K562 (cell line): ENCODE results near the gene SIRT4. TPM values are rescaled to one million over a fixed set of nuclear protein-coding genes. Genes with fewer than 3 reads are reported as not detected.

Experiments used
- BRF1 ChIP-seq: IDR thresholded peaks from 3 replicates; pipeline ENCODE4 v1.6.1; 2011; ENCODE audit warnings: borderline replicate concordance, mild to moderate bottlenecking; ENCODE audit not compliant: insufficient read length; ENCODE audit errors: extremely low read depth
- DLX4 ChIP-seq: fragments of 250-450 bp; sonication (Bioruptor Pico); IDR thresholded peaks from 2 replicates; pipeline ENCODE4 v1.6.1; 2021; ENCODE audit warnings: mild to moderate bottlenecking
- E2F6 ChIP-seq, 2 experiments: IDR thresholded peaks; 2 replicates each; pipeline ENCODE4 v1.6.1; 2011; ENCODE audit warnings: borderline replicate concordance in 1 of 2, control low read depth in 1 of 2, low read depth in 1 of 2, low read length in 1 of 2, mild to moderate bottlenecking in 1 of 2, mixed read lengths in 1 of 2, moderate library complexity in 1 of 2; ENCODE audit not compliant: insufficient read depth in 1 of 2, insufficient read length in 1 of 2, poor library complexity in 1 of 2, severe bottlenecking in 1 of 2; ENCODE audit errors: extremely low read depth in 1 of 2
- MED1 ChIP-seq: sonication (generic); formaldehyde crosslinking; IDR thresholded peaks from 2 replicates; pipeline ENCODE4 v1.8.1; 2023; ENCODE audit warnings: missing genetic modification reagents, borderline replicate concordance
- NFE2L1 ChIP-seq: fragments of 450-650 bp; IDR thresholded peaks from 2 replicates; pipeline ENCODE4 v1.6.1; 2016; ENCODE audit warnings: missing genetic modification characterization, low read depth, mild to moderate bottlenecking, missing compliant biosample characterization, moderate library complexity, borderline replicate concordance
- NRF1 ChIP-seq, 2 experiments: fragments of 450-650 bp; IDR thresholded peaks in 1 of 2; conservative IDR thresholded peaks in 1 of 2; 2 replicates each; pipeline ENCODE4 v1.6.1; 2014; ENCODE audit warnings: mild to moderate bottlenecking in 2 of 2
- PCBP2 ChIP-seq: fragments of 200-400 bp; formaldehyde crosslinking; IDR thresholded peaks from 2 replicates; pipeline ENCODE4 v1.6.1; 2018; ENCODE audit warnings: low read length, low read depth, mild to moderate bottlenecking, moderate library complexity; ENCODE audit not compliant: poor library complexity, severe bottlenecking
- POLR2AphosphoS2 ChIP-seq: IDR thresholded peaks from 2 replicates; pipeline ENCODE4 v1.6.1; 2012; ENCODE audit warnings: low read length, improper control_type of control experiment
- RB1 ChIP-seq: fragments of 450-650 bp; IDR thresholded peaks from 2 replicates; pipeline ENCODE4 v1.6.1; 2017; ENCODE audit warnings: low read depth, mild to moderate bottlenecking
- SMAD4 ChIP-seq: fragments of 250-450 bp; sonication (Bioruptor Pico); conservative IDR thresholded peaks from 2 replicates; pipeline ENCODE4 v1.8.0; 2021; ENCODE audit warnings: inconsistent platforms, mild to moderate bottlenecking, moderate library complexity
- TFE3 ChIP-seq: fragments of 450-650 bp; formaldehyde crosslinking; IDR thresholded peaks from 2 replicates; pipeline ENCODE4 v1.4.0; 2020; ENCODE audit warnings: mild to moderate bottlenecking, mixed read lengths
- ZNF140 ChIP-seq: fragments of 250-450 bp; sonication (Bioruptor Pico); IDR thresholded peaks from 2 replicates; pipeline ENCODE4 v1.8.0; 2021; ENCODE audit warnings: moderate library complexity, mild to moderate bottlenecking, inconsistent platforms
- ZNF143 ChIP-seq: sonication (generic); formaldehyde crosslinking; IDR thresholded peaks from 2 replicates; pipeline ENCODE4 v1.9.0; 2022; ENCODE audit warnings: mild to moderate bottlenecking, missing genetic modification reagents
- polyA plus RNA-seq, 8 experiments: library from polyadenylated mRNA; depleted of rRNA in 4 of 8; stranded (reverse) in 5 of 8; unstranded in 3 of 8; fragments of >200 nt; fragmentation: Nextera tagmentation in 2 of 8; fragmentation: Illumina TruSeq in 1 of 8; extraction: Ambion mirVana in 2 of 8; extraction: Trizol in 1 of 8; gene quantifications; 2 replicates each; pipeline versions ENCODE4 v1.2.1 to v1.2.3, GENCODE V29; 2011 to 2014; ENCODE audit warnings: inconsistent platforms in 1 of 8, missing spikeins in 1 of 8
- total RNA-seq, 7 experiments: library from RNA; depleted of rRNA in 6 of 7; stranded (reverse); fragments of >200 nt in 6 of 7; fragmentation: Illumina TruSeq in 2 of 7; extraction: Trizol in 2 of 7; gene quantifications; 2 replicates each; pipeline versions ENCODE4 v1.2.1 to v1.2.3, GENCODE V29; 2011 to 2021; ENCODE audit warnings: low replicate concordance in 1 of 7
- TF ChIP-seq, protein P1 (sequence below): fragments of 250-450 bp; sonication (Bioruptor Pico); IDR thresholded peaks from 2 replicates; pipeline ENCODE4 v1.5.0; 2020; ENCODE audit warnings: mild to moderate bottlenecking
- TF ChIP-seq, protein P2 (sequence below): fragments of 450-650 bp; IDR thresholded peaks from 2 replicates; pipeline ENCODE4 v1.6.1; 2017; ENCODE audit warnings: antibody characterized with exemption
- TF ChIP-seq, protein P3 (sequence below): fragments of 450-650 bp; IDR thresholded peaks from 2 replicates; pipeline ENCODE4 v1.6.1; 2016

Gene SIRT4
- total and polyA plus RNA-seq, 9 of the 15 experiments (the other 6 are each of a cell fraction or from before 2014, with no cell fraction given), result 0.86 to 5.2 (median 2.4) TPM

GRCh38 chr12:120292661-120293531 is 9.2 kb upstream of the SIRT4 start, which contains the start of gene RNU4-1 (continued):
- TF ChIP-seq RB1, result peak; percentile 63; the same call in 1 of the 2 replicates
- peak; percentile 75 to 79 for TF ChIP-seq NRF1 (conservative IDR thresholded peaks at IDR 0.05 in 1 of 2, IDR thresholded peaks at IDR 0.05 in 1 of 2)
- no peak for TF ChIP-seq BRF1
- TF ChIP-seq SMAD4 (CRISPR knock-in tag), result no peak
- no peak for TF ChIP-seq TFE3 (CRISPR knock-in tag)
- TF ChIP-seq DLX4 (CRISPR knock-in tag), result 0 out of 2 replicates have a peak, but pooled peaks have one; percentile 10
- peak in 1 of 2 experiments; percentile 12 for TF ChIP-seq E2F6 (IDR thresholded peaks at IDR 0.05; ENCODE audit: borderline replicate concordance in 1 of 2, extremely low read depth in 1 of 2, insufficient read depth in 1 of 2, insufficient read length in 1 of 2, low read depth in 1 of 2, low read length in 1 of 2, poor library complexity in 1 of 2, severe bottlenecking in 1 of 2)
- TF ChIP-seq, protein P1, sequence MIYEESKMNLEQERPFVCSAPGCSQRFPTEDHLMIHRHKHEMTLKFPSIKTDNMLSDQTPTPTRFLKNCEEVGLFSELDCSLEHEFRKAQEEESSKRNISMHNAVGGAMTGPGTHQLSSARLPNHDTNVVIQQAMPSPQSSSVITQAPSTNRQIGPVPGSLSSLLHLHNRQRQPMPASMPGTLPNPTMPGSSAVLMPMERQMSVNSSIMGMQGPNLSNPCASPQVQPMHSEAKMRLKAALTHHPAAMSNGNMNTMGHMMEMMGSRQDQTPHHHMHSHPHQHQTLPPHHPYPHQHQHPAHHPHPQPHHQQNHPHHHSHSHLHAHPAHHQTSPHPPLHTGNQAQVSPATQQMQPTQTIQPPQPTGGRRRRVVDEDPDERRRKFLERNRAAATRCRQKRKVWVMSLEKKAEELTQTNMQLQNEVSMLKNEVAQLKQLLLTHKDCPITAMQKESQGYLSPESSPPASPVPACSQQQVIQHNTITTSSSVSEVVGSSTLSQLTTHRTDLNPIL (CRISPR knock-in tag), result no peak
- TF ChIP-seq PCBP2, result peak; percentile 41
- peak; percentile 99 for TF ChIP-seq POLR2AphosphoS2
- no peak for TF ChIP-seq NFE2L1 (tag)
- no peak for TF ChIP-seq ZNF140 (CRISPR knock-in tag)
- TF ChIP-seq MED1 (CRISPR knock-in tag), result 0 out of 2 replicates have a peak, but pooled peaks have one; percentile 88
- TF ChIP-seq, protein P2, sequence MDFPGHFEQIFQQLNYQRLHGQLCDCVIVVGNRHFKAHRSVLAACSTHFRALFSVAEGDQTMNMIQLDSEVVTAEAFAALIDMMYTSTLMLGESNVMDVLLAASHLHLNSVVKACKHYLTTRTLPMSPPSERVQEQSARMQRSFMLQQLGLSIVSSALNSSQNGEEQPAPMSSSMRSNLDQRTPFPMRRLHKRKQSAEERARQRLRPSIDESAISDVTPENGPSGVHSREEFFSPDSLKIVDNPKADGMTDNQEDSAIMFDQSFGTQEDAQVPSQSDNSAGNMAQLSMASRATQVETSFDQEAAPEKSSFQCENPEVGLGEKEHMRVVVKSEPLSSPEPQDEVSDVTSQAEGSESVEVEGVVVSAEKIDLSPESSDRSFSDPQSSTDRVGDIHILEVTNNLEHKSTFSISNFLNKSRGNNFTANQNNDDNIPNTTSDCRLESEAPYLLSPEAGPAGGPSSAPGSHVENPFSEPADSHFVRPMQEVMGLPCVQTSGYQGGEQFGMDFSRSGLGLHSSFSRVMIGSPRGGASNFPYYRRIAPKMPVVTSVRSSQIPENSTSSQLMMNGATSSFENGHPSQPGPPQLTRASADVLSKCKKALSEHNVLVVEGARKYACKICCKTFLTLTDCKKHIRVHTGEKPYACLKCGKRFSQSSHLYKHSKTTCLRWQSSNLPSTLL, result no peak
- peak; percentile 88 for TF ChIP-seq ZNF143 (CRISPR knock-in tag)
- TF ChIP-seq, protein P3, sequence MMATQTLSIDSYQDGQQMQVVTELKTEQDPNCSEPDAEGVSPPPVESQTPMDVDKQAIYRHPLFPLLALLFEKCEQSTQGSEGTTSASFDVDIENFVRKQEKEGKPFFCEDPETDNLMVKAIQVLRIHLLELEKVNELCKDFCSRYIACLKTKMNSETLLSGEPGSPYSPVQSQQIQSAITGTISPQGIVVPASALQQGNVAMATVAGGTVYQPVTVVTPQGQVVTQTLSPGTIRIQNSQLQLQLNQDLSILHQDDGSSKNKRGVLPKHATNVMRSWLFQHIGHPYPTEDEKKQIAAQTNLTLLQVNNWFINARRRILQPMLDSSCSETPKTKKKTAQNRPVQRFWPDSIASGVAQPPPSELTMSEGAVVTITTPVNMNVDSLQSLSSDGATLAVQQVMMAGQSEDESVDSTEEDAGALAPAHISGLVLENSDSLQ, result peak; percentile 34
